PC-3 (cell line): ENCODE results near the gene SRRM5.

Source experiments
- CTCF ChIP-seq: fragments of 300-600 bp; sonication (generic); conservative IDR thresholded peaks from 2 replicates; pipeline ENCODE4 v1.5.1; 2017; ENCODE audit warnings: antibody characterized with exemption, low read depth, mild to moderate bottlenecking, low read length
- EZH2 ChIP-seq: fragments of 300-600 bp; sonication (generic); IDR thresholded peaks from one replicate; pipeline ENCODE4 v1.6.1; 2017; ENCODE audit warnings: antibody characterized with exemption, mild to moderate bottlenecking, low read length; ENCODE audit not compliant: unreplicated experiment
- EZH2phosphoT487 ChIP-seq: fragments of 300-600 bp; sonication (generic); IDR thresholded peaks from 2 replicates; pipeline ENCODE4 v1.6.1; 2018; ENCODE audit warnings: mild to moderate bottlenecking, antibody characterized with exemption, low read length, borderline replicate concordance

GRCh38 chr19:43575156-43575950 is 36.5 kb upstream of the SRRM5 start, which contains the start of the genes PINLYP and XRCC1:
- TF ChIP-seq EZH2 (no peak), CTCF (no peak), EZH2phosphoT487 (no peak)
